Cardiac fibroblast (primary cell): ENCODE measurements around the gene C7orf33.
"Not testable (repeated sequence)": the region's sequence is repeated elsewhere in the genome, so short reads cannot be mapped to it uniquely, and the experiment has no call there.

ENCODE experiments used
- DNase-seq, 2 donors: peaks; one replicate each; pipeline versions ENCODE4 v3.0.0 to v3.0.0-alpha.2; 2010; ENCODE audit warnings: low read depth in 2 of 2
- H3K4me3 ChIP-seq, 2 donors: replicated peaks in 1 of 2; 1 replicate in 1 of 2; 2 replicates in 1 of 2; pipeline ENCODE4 v1.5.1; 2011; ENCODE audit warnings: low read depth in 2 of 2, low read length in 2 of 2, mild to moderate bottlenecking in 2 of 2, moderate library complexity in 1 of 2
- CTCF ChIP-seq: IDR thresholded peaks from one replicate; pipeline ENCODE4 v1.5.1; 2011; ENCODE audit warnings: low read depth, mild to moderate bottlenecking, low read length, inconsistent platforms

C7orf33 gene

GRCh38 chr7:148588670-148589131 lies 1.9 kb upstream of the C7orf33 start:
- no peak overlapping the region for H3K4me3 ChIP-seq
- DNase-seq, result no peak
- TF ChIP-seq CTCF, result no peak

GRCh38 chr7:148589640-148590039 lies 926 bp upstream of the C7orf33 start:
- TF ChIP-seq CTCF, result no peak
- no peak for DNase-seq
- H3K4me3 ChIP-seq, result no peak overlapping the region

- DNase-seq, H3K4me3 ChIP-seq: not testable (repeated sequence)
These were observed 5.8 kb downstream of the C7orf33 start for GRCh38 chr7:148596354-148596753.

GRCh38 chr7:148598351-148598750 lies 7.8 kb downstream of the C7orf33 start:
- no peak overlapping the region for H3K4me3 ChIP-seq
- no peak for TF ChIP-seq CTCF
- DNase-seq, result no peak

DNA sequence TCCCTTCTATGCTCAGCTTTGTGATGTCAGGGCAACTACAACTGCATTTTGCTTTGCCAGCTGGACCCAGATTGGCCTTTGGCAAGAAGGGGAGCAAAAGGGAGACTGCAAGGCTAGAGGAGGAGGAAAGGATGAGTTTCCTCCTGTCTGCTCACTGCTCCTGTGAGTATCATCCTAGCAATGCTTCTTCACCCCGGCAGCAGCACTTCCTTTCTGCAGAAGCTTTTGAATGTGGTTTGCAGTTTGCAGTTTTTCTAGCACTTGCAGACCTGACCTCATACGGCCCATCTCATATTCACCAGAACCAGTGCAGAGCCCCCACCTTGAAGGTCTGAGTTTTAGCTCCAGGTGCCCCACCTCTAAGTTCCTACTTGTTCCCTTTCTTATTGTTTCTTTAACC lies 14.8 kb downstream of the C7orf33 start:
- DNase-seq, result no peak
- no peak for TF ChIP-seq CTCF
- no peak overlapping the region for H3K4me3 ChIP-seq

GRCh38 chr7:148607151-148607661 lies 16.6 kb downstream of the C7orf33 start:
- H3K4me3 ChIP-seq, result no peak overlapping the region
- TF ChIP-seq CTCF, result no peak
- no peak for DNase-seq

DNA sequence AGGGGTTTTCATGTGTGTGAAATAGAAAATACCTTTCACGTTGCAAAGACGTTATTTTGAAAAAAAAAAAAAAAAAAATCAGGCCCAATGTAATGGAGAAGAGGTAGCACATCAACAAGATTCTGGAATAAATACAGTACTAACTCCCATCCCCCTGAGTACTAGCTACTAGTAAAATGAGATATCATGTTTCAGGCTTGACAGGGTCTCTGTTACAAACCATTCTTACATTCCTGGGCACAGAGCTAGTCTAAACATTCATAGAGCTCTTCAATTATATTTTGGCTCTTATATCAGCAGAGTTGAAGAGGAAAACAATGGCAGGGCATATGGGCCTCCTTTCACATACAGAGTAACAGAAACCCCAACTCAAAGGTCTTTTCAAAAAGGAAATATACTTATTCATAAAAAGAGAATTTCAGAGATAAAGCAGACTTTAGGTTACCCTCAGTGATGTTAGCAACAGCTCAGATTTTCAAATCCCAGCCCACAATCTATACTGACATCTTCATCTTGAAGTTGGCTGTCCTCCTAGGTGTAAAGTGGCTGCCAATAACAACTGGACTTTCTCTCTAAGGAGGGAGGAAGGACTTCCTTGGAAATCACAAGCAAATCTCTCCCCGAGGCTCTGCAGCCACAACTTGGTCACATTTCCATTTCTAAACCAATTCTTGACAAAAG lies 18.6 kb downstream of the C7orf33 start:
- peak in 1 of 2 donors; percentile 30 for DNase-seq
- no peak for TF ChIP-seq CTCF
- no peak overlapping the region for H3K4me3 ChIP-seq
